ENCODE data around the gene DDX52.
"Not testable (repeated sequence)": the region's sequence is repeated elsewhere in the genome, so short reads cannot be mapped to it uniquely, and the experiment has no call there.

Gene DDX52

GRCh38 chr17:37648555-37648954 lies 5.3 kb upstream of the DDX52 start:
- DNase-seq, result no peak

GRCh38 chr17:37647856-37648255 lies 4.6 kb upstream of the DDX52 start:
- DNase-seq, result no peak

GRCh38 chr17:37643869-37644268 lies 623 bp upstream of the DDX52 start:
- no peak for DNase-seq

DNA sequence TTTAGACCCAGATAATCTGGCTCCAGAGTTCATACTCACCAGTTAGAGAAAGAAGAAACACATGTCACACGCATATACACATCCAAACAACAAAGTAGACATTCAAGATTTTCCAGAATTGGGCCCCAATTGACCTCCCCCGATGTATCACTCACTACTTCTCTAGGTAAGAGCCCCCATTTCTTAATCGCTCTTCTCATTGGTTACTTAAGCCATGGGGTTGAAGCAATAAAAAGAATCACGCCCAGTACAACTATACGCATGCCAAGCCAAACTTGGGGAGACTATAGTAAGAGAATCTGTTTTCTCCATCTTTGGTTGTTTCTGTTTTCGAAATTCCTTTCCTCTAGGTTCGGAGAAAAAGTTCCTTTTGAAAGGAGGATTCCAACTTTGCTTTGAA lies 565 bp downstream of the DDX52 start:
- peak; percentile 16 for DNase-seq

DNA sequence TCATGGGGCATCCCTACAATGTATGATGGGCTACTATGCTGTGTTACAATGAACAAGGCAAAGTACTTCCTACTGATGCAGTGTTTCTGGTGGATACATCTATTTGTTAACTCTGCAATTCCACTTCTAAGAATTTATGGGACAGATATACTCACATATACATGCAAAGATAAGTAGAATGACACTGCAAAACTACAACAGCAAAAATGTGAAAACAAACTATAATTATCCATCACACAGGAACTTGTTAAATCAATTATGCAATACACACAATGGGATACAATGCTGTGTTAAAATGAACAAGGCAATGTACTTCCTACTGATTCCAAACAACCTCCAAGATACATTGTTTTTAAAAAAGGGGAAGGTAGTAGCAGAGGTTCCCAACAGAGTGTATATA lies 3.2 kb downstream of the DDX52 start:
- DNase-seq, result no peak

GRCh38 chr17:37637956-37638355 lies 5.3 kb downstream of the DDX52 start:
- DNase-seq, result no peak

GRCh38 chr17:37616430-37616829 lies 26.8 kb downstream of the DDX52 start:
- not testable (repeated sequence) for DNase-seq

- DNase-seq, result no peak
Measured at GRCh38 chr17:37614823-37615222, 28.4 kb downstream of the DDX52 start.

- DNase-seq, result no peak
Measured at GRCh38 chr17:37614391-37614790, 28.9 kb downstream of the DDX52 start.

DNA sequence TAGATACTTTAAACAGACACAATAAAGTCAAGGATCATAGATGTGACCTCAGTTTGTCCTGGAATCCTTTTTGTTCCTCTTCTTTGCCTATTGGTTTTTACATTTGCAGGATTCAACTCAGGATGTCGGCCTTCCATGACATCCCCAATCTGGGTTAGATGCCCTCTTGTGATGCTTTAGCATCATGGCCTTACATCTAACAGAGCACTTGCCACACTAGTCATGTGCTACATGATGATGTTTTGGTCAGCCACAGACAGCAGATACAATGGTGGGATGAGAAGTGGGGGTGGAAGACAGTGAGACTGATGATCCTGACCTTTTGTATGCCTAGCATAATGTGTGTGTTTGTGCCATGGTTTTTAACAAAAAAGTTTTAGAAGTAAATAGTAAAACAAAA lies 32.3 kb downstream of the DDX52 start:
- no peak for DNase-seq

- not testable (repeated sequence) for DNase-seq
Measured at GRCh38 chr17:37610041-37610420, 33.2 kb downstream of the DDX52 start.

DNA sequence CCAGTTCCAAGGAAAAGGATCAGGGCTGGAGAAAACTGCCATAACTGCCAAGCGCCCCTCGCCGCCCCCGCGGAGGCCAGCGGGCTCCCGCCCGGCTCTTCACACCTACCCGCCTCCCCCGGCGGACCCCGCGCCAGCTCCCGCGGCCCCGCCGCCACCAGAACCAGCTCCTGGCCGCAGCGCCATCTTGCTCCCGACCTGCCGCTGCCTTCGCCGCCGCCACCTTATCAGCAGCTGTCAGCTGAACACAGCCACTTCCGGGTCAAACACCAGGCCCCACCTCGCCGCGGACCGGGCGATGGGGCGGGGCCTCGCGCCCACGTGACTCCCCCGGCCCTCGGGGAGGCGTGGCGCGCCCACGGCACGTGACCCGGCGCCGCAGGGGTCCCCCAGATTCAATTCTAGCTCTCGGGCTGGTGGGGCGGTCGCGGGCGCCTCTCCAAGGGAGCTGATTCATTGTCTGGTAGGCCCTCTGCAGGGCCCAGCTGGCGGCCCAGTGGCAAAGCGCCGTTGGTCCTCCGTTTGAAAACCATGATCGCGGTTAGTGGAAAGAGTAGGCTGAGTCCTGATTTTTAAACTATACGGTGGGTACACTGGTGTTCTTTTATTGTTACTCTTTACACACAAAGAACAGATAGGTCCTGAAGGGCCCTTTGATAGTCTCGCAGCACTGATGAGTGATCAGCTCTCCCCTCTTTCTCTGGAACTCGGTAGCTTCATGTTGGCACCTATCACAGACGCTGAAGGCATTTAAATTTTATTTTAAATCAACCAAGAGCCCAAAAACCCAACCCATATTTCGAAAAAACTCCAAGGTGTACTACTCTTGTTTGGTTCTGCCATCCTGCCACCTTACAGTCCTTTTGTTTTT lies 33.8 kb downstream of the DDX52 start, which contains the start of gene SYNRG:
Gene SYNRG, minus strand, starts transcription at position 249 of the 871 bp plus-strand sequence. Its CDS starts 63 bp downstream, at position 186.
- peak; percentile 96 for DNase-seq

DNA sequence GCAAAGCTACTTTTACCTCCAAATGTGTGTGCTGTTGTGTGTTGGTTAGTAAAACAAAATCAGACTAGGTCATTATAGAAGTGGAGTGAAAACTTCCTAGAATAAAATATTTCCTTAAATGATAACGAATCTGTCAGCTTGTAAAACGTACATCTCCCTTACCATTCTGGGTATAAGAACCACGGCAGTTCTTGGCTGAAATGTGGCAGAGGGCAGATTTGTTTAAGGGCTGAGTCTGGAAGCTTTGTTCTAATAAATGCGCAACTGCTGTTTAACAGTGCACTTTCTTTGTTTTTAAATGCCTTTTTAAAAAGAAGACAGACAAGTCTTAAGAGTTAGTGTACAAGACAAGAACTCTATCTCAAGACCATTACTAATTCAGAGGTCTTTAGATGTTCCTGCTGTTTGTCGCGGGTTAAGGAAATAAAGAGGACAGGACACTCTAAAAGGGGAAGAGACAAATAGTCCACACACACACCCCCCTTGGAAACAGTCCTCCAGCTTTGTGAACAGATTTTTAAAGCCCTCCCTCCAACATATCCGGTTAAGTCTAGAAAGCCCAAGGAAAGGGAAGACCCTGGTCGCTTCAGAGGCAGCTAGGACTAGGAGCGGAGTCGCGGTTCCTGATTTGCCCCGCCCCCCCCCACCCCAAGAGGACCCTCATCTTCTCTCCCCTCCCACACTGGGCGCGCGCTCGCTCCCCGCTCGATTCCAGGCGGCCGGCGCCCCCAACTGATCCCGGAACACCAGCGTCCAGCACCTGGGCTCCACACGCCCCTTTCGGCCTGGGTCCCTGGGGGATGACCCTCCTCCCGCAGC lies 34.7 kb downstream of the DDX52 start:
- peak; percentile 28 for DNase-seq

GRCh38 chr17:37607637-37608331 lies 35.5 kb downstream of the DDX52 start:
- peak; percentile 60 for DNase-seq

- DNase-seq, result peak; percentile 69
Measured at GRCh38 chr17:37605813-37606505, 37.3 kb downstream of the DDX52 start.

DNA sequence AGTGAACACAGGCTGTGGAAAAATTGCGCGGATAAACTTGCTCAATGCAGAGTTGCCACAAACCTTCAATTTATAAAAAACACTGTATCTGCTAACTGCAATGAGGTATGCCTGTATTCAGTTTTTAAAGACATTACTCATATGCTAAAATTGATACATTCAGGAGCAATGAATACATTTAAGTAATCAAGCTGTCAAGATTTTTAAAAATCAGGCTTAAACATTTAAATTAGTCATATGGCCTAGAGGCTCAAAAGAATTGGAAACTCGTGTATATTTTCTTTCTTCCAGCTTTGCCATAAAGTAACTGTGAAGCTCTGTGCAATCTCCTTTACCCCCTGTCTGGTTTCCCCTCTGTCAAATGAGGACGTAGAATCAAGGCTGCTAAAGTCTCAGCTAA lies 38.2 kb downstream of the DDX52 start:
- no peak for DNase-seq

DNA sequence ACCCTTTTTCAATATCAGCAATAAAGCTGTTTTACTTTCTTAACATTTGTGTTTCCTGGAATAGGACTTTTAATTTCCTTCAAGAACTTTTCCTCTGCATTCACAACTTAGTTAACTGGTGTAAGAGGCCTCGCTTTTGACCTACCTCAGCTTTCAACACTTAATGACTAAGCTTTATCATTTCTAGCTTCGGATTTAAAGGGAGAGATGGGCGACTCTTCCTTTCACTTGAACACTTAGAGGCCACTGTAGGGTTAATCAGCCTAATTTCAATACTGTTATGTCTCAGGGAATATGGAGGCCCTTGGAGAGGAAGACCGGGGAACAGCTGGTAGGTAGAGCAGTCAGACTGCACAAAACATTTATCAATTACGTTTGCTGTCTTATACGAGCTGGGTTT lies 38.7 kb downstream of the DDX52 start:
- no peak for DNase-seq

GRCh38 chr17:37598145-37598544 lies 45.1 kb downstream of the DDX52 start:
- DNase-seq, result no peak

DNA sequence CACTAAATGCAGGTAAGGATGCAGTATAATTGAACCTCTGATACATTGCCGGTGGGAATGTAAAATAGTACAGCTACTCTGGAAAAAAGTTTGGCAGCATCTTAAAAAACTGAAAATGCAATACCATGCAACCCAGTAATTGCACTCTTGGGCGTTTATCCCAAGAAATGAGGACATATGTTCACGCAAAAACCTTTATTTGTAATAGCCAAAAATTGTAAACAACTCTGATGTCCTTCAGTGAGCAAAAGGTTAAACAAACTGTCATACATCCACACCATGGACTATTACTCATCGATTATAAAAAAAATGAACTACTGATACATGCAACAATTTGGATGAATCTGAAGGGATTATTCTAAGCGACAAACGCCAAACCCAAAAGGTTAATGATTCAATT lies 51.0 kb downstream of the DDX52 start:
- no peak for DNase-seq

DNA sequence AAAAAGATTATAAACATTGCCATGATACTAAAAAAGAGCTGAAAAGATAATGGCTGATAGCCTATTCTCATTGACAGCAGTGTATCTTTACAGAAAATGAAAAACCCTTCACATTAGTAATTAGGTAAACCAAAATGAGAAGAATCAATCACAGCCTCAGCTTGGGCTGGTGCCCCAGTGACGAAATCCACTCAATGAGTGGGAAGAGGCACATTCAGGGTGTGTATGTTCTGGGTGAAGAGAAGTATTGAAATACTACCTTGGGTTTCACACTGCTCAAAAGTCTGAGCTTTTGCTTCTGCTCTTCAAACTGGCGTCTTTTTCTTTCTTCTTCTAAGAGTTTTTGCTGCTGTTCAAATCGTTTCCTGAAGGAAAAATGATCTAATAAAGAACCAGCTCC lies 58.2 kb downstream of the DDX52 start:
- DNase-seq, result no peak

GRCh38 chr17:37576281-37576680 lies 67.0 kb downstream of the DDX52 start:
- DNase-seq, result no peak

DNA sequence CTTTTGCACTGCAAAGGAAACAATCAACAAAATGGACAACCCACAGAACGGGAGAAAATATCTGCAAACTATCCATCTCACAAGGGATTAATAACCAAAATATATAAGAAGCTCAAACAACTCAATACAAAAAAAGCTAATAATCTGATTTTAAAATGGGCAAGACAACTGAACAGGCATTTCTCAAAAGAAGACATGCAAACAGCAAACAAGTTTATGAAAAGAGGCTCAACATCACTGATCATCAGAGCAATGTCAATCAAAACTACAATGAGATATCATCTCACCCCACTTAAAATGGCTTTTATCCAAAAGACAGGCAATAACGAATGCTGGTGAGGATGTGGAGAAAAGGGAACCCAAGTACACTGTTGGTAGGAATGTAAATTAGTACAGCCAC lies 68.8 kb downstream of the DDX52 start:
- DNase-seq, result no peak

GRCh38 chr17:37571674-37572073 lies 71.6 kb downstream of the DDX52 start:
- no peak for DNase-seq

Measured in CD4-positive, alpha-beta T cell treated with Interleukin-21 for 1 hour (primary cell).